ENCODE measurements around the gene SHROOM1.
"Not testable (repeated sequence)": the region's sequence is repeated elsewhere in the genome, so short reads cannot be mapped to it uniquely, and the experiment has no call there.

The SHROOM1 gene

DNA sequence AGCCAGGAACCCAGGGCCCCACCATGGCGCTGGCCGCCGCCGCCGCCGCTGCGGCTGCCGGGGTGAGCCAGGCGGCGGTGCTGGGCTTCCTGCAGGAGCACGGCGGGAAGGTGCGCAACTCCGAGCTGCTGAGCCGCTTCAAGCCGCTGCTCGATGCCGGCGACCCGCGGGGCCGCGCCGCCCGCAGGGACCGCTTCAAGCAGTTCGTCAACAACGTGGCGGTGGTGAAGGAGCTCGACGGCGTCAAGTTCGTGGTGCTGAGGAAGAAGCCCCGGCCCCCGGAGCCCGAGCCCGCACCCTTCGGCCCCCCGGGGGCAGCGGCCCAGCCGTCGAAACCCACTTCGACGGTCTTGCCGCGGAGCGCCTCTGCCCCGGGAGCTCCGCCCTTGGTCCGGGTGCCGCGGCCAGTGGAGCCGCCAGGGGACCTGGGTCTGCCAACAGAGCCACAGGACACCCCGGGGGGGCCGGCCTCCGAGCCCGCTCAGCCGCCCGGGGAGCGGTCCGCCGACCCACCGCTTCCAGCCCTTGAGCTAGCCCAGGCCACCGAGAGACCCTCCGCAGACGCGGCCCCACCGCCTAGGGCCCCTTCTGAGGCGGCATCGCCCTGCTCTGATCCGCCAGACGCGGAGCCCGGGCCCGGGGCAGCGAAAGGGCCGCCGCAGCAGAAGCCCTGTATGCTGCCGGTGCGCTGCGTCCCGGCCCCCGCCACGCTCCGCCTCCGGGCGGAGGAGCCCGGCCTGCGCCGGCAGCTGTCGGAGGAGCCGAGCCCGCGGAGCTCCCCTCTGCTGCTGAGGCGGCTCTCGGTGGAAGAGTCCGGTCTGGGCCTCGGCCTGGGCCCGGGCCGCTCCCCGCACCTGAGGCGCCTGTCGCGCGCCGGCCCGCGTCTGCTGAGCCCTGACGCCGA, 16.6 kb downstream of the SHROOM1 start:
- peak overlapping the region; percentile 41 for H3K4me3 ChIP-seq (ENCODE audit: low read length)
- no peak for DNase-seq (ENCODE audit: low read depth, low spot score)

DNA sequence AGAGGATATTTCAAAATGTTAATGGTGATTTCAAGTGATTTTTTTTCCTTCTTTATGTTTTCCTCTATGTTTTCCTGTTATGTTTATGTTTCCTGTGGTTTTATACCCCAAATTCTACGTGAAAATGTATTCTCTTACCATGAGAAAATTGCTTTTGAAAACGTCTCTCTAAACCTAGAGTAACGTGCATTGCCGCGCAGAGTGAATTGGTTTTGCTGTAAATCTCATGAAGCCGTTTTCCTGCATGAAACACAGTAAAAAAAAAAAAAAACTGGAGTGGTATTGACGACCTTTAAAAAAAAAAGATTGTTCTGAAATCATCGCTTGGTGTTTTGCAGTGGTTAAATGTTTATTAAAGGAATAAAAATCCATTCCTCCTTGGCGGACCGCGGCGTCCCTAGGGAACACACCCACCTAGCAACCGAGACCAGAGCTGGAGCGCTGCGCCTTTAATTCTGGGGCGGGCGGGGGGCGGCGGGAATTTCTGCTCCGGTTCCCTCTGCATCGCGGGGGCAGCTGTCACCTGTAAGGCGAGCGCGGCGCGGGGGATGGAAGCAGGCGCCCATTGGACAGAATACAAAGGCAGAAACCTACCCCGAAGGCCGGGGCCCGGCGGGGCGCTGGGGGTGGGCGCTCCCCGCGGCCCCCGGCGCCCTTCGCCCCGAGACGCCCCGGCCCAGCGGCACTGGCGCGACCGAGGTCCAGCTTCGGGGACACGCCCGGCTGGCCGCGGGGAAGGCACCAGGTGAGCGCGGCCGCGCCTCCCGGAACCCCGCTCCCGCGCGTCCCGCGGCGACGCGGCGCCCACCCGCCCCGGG, 17.5 kb downstream of the SHROOM1 start, which contains the start of gene SOWAHA:
TSS of gene SOWAHA (plus strand) at position 522 of the 818 bp plus-strand sequence. CDS start 320 bp downstream, outside the sequence.
- H3K4me3 ChIP-seq (ENCODE audit: low read length): peak within 1 kb of the TSS; percentile 41
- DNase-seq (ENCODE audit: low read depth, low spot score): no peak

DNA sequence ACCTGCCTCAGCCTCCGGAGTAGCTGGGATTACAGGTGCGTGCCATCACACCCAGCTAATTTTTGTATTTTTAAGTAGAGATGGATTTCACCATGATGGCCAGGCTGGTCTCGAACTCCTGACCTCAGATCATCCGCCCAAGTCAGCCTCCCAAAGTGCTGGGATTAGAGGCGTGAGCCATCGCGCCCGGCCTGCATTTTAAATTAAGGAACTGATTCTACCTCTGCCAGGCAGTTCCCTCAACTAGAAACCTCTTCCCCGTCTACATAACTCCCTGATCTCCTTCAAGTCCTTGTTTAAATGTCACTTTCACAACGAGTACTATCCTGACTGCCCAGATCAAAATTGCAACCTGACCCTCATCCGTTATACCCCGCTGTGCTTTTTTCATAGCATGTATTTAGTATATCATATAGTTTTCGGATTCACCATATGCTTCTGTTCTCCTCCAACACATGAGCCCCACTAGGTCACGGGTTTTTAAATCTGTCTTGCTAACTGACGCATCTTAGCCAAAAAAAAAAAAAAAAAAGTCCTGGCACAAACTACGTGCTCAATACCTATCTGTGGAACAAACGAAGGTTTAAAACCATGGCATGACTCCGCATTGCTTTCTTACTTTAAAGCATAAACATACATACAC, 18.2 kb downstream of the SHROOM1 start:
- no peak for DNase-seq (ENCODE audit: low read depth, low spot score)

DNA sequence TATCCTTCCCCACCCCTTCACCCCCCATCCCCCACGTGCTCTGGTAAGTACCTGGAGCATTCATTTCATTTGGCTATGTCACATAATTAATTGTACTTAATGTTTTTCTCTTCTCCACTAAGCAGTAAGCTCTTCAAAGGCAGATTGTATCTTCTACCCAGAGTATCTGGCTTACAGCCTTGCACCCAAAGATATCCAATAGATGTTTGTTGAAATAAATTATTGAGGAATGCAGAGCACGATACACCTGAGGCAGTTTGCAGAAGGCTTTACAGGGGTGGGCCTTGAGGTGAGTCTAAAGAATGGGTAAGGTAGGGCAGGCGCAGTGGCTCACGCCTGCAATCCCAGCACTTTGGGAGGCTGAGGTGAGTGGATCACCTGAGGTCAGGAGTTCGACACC, 19.8 kb downstream of the SHROOM1 start:
- no peak overlapping the region for H3K4me3 ChIP-seq (ENCODE audit: low read length)
- DNase-seq (ENCODE audit: low read depth, low spot score): no peak

More for the DNA sequence above, 18.2 kb downstream of the SHROOM1 start:
- no peak overlapping the region for H3K4me3 ChIP-seq (ENCODE audit: low read length)

DNA sequence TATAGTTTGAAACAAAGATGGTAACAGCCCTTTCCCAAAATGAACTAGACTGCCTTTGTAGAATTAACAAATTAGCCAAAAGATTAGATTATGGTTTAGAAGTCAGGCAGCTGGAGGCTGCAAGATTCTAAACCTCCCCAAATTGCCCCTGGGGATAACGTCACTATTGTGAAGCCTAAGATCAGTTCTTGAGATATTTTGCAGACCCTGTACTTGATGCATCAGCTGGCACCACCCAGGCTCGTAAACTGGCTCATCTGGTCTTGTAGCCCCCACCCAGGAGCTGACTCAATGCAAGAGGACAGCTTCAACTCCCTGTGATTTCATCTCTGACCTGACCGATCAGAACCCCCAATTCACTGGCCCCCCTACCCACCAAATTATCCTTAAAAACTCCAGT, 21.6 kb downstream of the SHROOM1 start:
- no peak for DNase-seq (ENCODE audit: low read depth, low spot score)
- H3K4me3 ChIP-seq (ENCODE audit: low read length): no peak overlapping the region

DNA sequence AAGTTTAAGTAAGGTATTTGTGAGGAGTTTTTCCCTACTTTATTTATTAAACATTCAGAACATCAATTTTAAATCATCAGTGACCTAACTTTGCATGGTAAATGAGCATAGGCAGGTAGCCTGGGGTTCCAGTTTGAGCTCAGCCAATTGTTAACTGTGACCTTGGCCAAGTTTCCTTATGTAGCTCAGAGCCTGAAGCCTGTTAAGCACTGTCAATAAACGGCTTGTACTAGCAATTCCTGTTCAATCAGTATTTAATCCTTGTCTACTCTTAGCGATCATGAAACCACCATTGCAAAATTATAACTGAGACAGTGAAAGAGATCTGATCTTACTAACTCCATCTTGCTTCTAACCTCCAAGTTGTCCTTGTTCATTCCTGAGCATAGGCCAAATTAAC, 22.0 kb downstream of the SHROOM1 start:
- DNase-seq (ENCODE audit: low read depth, low spot score): no peak
- H3K4me3 ChIP-seq (ENCODE audit: low read length): no peak overlapping the region

DNA sequence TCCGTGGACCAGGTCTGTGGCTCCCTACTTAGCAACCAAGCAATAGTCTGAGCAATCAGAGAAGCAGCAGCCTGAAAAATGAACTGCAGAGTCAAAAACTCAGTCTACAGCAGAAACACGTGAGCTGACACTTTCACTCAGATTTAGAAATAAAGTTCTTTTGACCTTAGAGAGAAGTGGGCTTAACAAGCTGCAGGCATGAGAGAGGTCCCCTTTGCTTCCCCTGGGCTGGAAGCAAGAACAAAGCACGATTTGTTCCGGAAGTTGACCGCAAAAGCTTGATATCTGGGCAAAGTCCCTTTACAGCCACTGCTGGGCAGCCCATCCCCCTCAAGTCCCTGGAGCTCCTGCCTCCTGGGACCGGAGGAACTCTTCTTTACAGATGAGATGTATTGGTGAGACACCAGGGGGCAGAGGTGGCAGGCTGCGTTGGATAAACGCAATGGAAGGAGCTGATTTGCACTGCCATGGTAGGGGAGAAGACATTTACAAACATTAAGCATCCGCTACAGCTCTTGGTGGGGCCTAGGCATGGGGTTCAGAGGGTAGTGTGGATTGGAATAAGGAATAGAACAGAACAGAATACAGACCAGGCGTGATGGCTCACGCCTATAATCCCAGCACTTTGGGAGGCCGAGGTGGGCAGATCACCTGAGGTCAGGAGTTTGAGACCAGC, 23.1 kb downstream of the SHROOM1 start:
- no peak overlapping the region for H3K4me3 ChIP-seq (ENCODE audit: low read length)
- no peak for DNase-seq (ENCODE audit: low read depth, low spot score)

DNA sequence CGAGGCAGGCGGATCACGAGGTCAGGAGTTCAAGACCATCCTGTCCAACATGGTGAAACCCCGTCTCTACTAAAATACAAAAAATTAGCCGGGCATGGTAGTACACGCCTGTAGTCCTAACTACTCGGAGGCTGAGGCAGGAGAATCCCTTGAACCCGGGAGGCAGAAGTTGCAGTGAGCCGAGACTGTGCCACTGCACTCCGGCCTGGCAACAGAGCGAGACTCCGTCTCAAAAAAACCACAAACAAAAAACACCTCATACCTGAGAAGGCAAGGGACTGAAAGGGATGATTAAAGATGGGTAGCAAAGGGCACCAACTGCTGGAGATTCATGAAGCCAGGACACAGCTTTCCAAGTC, 23.7 kb downstream of the SHROOM1 start:
- H3K4me3 ChIP-seq (ENCODE audit: low read length); DNase-seq (ENCODE audit: low read depth, low spot score): not testable (repeated sequence)

DNA sequence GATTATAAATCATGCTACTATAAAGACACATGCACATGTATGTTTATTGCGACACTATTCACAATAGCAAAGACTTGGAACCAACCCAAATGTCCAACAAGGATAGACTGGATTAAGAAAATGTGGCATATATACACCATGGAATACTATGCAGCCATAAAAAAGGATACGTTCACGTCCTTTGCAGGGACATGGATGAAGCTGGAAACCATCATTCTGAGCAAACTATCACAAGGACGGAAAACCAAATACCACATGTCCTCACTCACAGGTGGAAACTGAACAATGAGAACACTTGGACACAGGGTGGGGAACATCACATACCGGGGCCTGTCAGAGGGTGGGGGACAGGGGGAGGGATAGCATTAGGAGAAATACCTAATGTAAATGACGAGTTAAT, 24.6 kb downstream of the SHROOM1 start:
- H3K4me3 ChIP-seq (ENCODE audit: low read length): not testable (repeated sequence)

DNA sequence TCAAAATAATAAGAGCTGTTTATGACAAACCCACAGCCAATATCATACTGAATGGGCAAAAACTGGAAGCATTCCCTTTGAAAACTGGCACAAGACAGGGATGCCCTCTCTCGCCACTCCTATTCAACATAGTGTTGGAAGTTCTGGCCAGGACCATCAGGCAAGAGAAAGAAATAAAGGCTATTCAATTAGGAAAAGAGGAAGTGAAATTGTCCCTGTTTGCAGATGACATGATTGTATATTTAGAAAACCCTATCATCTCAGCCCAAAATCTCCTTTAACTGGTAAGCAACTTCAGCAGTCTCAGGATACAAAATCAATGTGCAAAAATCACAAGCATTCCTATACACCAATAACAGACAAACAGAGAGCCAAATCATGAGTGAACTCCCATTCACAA, 26.2 kb downstream of the SHROOM1 start:
- not testable (repeated sequence) for DNase-seq (ENCODE audit: low read depth, low spot score); H3K4me3 ChIP-seq (ENCODE audit: low read length)

More for the DNA sequence above, 24.6 kb downstream of the SHROOM1 start:
- not testable (repeated sequence) for DNase-seq (ENCODE audit: low read depth, low spot score)

DNA sequence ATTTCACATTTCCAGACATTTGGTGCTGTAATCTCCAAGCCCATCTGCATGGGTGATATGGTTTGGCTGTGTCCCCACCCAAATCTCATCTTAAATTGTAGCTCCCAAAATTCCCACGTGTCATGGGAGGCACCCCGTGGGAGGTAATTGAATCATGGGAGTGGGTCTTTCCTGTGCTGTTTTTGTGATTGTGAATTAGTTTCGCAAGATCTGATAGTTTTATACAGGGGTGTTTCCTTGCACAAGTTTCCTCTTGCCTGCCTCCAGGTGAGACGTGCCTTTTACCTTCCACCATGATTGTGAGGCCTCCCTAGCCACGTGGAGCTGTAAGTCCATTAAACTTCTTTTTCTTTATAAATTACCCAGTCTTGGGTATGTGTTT, 27.8 kb downstream of the SHROOM1 start:
- not testable (repeated sequence) for DNase-seq (ENCODE audit: low read depth, low spot score); H3K4me3 ChIP-seq (ENCODE audit: low read length)

DNA sequence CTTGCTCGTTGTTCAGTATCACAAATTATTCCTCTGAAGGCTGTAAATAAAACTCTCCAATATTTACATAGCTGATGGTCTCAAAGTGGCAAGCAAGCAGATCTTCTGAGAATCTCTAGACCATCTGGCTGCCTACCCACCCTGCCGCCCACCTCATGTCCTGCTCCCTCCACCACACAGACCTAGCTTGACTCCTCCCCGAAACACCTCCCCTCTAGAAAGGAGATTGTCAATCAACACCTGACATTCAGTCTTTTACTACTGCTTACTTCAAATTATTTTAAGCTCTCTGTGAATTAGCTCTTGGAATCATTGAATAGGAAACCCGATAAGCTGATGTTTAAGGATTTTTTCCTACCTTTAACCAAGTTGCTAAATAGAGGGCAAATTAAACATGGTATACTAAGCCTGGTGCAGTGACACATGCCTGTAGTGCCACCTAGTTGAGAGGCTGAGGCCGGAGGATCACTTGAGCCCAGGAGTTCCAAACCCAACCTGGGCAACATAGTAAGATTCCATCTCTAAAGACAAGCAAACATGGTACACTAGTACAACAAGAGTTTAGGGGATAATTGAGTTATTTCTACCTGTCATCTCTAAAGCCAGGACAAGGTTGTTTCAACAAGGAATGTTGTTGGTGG, 28.3 kb downstream of the SHROOM1 start:
- DNase-seq (ENCODE audit: low read depth, low spot score): no peak

DNA sequence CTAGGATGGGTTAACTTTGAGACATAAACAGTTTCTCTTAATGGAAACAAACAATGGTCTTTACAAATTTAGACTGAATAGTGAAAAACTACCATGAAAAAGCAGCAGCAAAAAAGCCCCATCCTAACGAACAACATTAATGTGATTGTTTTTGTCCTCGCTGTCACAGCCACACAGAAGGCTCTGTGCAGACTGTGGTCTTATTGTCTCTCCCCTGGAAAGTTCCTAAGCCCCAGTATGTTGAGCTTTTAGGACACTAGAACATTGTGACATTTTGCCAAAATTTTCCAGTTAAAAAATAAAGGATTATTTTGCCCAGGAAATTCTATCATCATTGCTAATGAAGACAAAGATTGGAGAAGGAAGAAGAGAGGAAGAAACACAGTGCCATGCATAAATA, 29.9 kb downstream of the SHROOM1 start:
- H3K4me3 ChIP-seq (ENCODE audit: low read length): no peak overlapping the region

More for the DNA sequence above, 28.3 kb downstream of the SHROOM1 start:
- no peak overlapping the region for H3K4me3 ChIP-seq (ENCODE audit: low read length)

DNA sequence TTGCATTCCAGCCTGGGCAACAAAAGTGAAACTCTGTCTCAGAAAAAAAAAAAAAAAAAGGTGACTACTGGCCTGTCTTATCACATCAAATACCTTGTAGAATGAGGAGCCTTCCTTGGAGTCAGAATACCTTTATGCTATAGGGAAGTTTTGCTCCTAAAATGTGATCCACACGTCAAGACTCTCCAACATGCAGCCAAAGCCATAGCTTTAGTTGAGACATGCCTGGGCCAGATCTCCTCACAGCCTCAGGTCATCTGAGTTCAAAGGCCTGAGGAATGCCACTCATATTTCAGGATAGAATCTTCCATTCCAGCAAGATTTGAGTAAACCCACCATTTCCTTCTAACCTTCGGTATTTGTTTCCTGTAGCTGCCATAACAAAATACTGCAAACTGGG, 31.1 kb downstream of the SHROOM1 start:
- DNase-seq (ENCODE audit: low read depth, low spot score): no peak
- no peak overlapping the region for H3K4me3 ChIP-seq (ENCODE audit: low read length)

More for the DNA sequence above, 29.9 kb downstream of the SHROOM1 start:
- no peak for DNase-seq (ENCODE audit: low read depth, low spot score)

DNA sequence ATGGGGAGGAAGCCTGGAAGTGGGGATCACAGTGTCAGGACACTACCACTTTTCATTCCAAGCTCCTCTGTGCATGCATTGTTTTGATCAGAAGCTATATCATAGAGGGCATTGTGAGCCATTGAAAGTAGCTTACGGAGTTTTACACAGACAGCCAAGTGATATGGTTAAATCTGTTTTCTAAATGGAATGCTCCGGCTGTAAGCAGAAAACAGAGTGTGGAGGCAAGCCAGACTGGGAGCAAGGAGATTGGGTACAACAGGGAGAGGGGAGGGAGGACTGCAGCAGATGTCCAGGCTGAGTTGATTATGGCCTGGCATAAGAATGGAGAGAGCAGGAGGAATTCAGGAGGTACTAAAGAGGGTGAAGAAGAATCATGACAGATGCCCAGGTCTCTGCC, 32.8 kb downstream of the SHROOM1 start:
- H3K4me3 ChIP-seq (ENCODE audit: low read length): no peak overlapping the region
- no peak for DNase-seq (ENCODE audit: low read depth, low spot score)

DNA sequence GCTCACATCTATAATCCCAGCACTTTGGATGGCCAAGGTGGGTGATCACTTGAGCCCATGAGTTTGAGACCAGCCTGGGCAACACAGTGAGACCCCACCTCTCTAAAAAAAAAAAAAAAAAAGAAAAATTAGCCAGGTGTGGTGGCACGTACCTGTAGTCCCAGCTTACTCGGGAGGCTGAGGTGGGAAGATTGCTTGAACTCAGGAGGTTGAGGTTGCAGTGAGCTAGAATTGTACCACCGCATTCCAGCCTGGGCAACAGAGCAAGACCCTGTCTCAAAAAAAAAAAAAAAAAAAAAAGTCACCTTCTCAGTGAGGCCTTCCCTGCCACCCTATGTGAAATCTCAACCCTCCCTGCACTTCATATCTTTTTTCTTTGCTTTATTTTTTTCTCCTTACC, 39.4 kb downstream of the SHROOM1 start:
- no peak for DNase-seq (ENCODE audit: low read depth, low spot score)

DNA sequence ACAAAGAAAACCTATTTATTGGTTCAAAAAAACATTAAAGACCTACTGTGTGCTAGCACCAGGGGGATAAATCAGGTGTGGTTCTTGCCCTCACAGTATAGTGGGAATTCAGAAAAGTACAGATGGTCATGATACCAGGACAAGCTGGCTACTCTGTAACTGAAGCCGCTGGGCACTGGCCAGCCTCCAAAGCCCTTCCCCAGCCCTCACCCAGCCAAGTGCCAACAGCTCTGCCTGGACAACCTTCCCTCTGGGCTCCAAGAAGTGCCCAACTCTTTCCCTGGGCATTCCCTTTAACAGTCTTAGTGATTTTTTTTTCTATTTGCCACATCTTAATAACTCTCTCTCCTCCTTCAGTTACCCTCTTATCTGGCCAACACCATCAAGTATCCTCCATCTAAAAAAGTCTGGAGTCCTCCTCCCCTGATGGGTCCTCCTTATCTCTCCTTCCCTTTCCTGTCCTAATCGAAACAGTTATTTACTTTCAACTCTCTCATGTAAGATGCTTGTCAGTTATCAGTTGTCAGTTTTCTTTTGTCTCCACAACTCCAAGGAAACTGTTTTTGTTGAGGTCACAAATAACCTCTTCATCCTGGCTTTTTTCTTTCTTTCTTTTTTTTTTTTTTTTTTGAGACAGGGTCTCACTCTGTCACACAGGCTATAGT, 40.1 kb downstream of the SHROOM1 start:
- no peak overlapping the region for H3K4me3 ChIP-seq (ENCODE audit: low read length)
- no peak for DNase-seq (ENCODE audit: low read depth, low spot score)

More for the DNA sequence above, 39.4 kb downstream of the SHROOM1 start:
- H3K4me3 ChIP-seq (ENCODE audit: low read length): no peak overlapping the region
